DND-41 (cell line): Measurements from ENCODE around the gene GALNT12.

Experiments used
- ATAC-seq: fragments of 200-7000 bp; cut with Tn5 transposase; 3 replicates; pipeline ENCODE4 v1.9.1; 2021; ENCODE audit warnings: low read depth; ENCODE audit not compliant: insufficient read depth
- DNase-seq: peaks from one replicate; pipeline ENCODE4 v3.0.0-alpha.2; 2020
- H2AFZ ChIP-seq: 2 replicates; pipeline ENCODE4 v1.6.0; 2012; ENCODE audit warnings: low read depth, low read length
- H3K27ac ChIP-seq: 2 replicates; pipeline ENCODE4 v1.5.1; 2012; ENCODE audit warnings: low read length, inconsistent platforms
- H3K27me3 ChIP-seq: fragments of 200-600 bp; sonication (generic); 2 replicates; pipeline ENCODE4 v1.6.0; 2012; ENCODE audit warnings: low read length, mild to moderate bottlenecking, inconsistent platforms; ENCODE audit not compliant: insufficient read depth, poor library complexity
- H3K36me3 ChIP-seq: 2 replicates; pipeline ENCODE4 v1.5.1; 2012; ENCODE audit warnings: low read length, inconsistent platforms; ENCODE audit not compliant: insufficient read depth
- H3K4me1 ChIP-seq: 2 replicates; pipeline ENCODE4 v1.5.1; 2012; ENCODE audit warnings: mild to moderate bottlenecking, low read length; ENCODE audit not compliant: insufficient read depth
- H3K4me2 ChIP-seq: 2 replicates; pipeline ENCODE4 v1.6.0; 2012; ENCODE audit warnings: mild to moderate bottlenecking, moderate library complexity, low read length, inconsistent platforms; ENCODE audit not compliant: insufficient read depth
- H3K4me3 ChIP-seq, 2 experiments: fragments of 200-600 bp in 1 of 2; shearing (Covaris generic) in 1 of 2; 2 replicates each; pipeline ENCODE4 v1.5.1; 2012 to 2016; ENCODE audit warnings: inconsistent platforms in 2 of 2, low read length in 2 of 2, mild to moderate bottlenecking in 2 of 2, low read depth in 1 of 2, moderate library complexity in 1 of 2
- H3K79me2 ChIP-seq: 2 replicates; pipeline ENCODE4 v1.6.0; 2012; ENCODE audit warnings: low read length, inconsistent platforms; ENCODE audit not compliant: insufficient read depth
- H3K9ac ChIP-seq: 2 replicates; pipeline ENCODE4 v1.6.0; 2012; ENCODE audit warnings: low read depth, mild to moderate bottlenecking, inconsistent platforms, low read length, moderate library complexity
- H3K9me3 ChIP-seq: 2 replicates; pipeline ENCODE4 v1.5.1; 2012; ENCODE audit warnings: low read length, moderate library complexity, mild to moderate bottlenecking, inconsistent platforms; ENCODE audit not compliant: insufficient read depth, severe bottlenecking
- H4K20me1 ChIP-seq: 2 replicates; pipeline ENCODE4 v1.6.0; 2012; ENCODE audit warnings: low read length; ENCODE audit not compliant: insufficient read depth
- EZH2 ChIP-seq: IDR thresholded peaks from 3 replicates; pipeline ENCODE4 v1.6.1; 2012; ENCODE audit warnings: borderline replicate concordance, low read depth, mild to moderate bottlenecking, moderate library complexity, low read length, inconsistent platforms; ENCODE audit not compliant: severe bottlenecking
- TF ChIP-seq, protein P1 (sequence below): IDR thresholded peaks from 2 replicates; pipeline ENCODE4 v1.5.1; 2012; ENCODE audit warnings: borderline replicate concordance, low read length, moderate library complexity, mild to moderate bottlenecking; ENCODE audit not compliant: poor library complexity, severe bottlenecking; ENCODE audit errors: extremely low read depth

The GALNT12 gene

DNA sequence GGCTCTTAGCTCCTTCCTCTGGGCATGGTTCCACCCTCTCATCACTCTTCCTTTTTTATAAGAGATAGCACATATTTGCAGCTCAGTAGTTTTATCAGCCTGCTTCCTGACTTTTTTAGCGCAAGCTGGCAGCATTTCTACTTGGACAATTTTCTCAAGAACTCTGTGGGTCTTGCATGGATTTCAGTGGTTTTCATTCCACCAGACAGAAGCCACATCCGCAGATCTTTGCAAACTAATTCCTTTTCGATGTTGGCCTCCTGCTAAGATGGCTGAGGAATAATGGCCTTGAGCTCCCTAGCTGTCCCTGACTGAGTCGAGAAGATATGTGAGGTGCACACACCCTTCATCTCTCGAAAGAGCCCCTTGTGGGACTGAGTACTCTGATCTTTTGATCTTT lies 49.5 kb downstream of the GALNT12 start:
- Histone ChIP-seq H3K27ac (no peak overlapping the region), H3K36me3 (no peaks in the 10 kb centered on the region), H2AFZ (no peak overlapping the region), H3K9me3 (no peaks in the 10 kb centered on the region), H3K27me3 (no peaks in the 10 kb centered on the region), H3K79me2 (no peaks in the 10 kb centered on the region), H3K4me1 (no peaks in the 10 kb centered on the region), H3K4me3 (no peak overlapping the region), H3K4me2 (no peak overlapping the region), H4K20me1 (no peaks in the 10 kb centered on the region), H3K9ac (no peak overlapping the region)
- DNase-seq (no peak), ATAC-seq (no peak)
- TF ChIP-seq, protein P1, sequence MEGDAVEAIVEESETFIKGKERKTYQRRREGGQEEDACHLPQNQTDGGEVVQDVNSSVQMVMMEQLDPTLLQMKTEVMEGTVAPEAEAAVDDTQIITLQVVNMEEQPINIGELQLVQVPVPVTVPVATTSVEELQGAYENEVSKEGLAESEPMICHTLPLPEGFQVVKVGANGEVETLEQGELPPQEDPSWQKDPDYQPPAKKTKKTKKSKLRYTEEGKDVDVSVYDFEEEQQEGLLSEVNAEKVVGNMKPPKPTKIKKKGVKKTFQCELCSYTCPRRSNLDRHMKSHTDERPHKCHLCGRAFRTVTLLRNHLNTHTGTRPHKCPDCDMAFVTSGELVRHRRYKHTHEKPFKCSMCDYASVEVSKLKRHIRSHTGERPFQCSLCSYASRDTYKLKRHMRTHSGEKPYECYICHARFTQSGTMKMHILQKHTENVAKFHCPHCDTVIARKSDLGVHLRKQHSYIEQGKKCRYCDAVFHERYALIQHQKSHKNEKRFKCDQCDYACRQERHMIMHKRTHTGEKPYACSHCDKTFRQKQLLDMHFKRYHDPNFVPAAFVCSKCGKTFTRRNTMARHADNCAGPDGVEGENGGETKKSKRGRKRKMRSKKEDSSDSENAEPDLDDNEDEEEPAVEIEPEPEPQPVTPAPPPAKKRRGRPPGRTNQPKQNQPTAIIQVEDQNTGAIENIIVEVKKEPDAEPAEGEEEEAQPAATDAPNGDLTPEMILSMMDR: no peak
- TF ChIP-seq EZH2: no peak

DNA sequence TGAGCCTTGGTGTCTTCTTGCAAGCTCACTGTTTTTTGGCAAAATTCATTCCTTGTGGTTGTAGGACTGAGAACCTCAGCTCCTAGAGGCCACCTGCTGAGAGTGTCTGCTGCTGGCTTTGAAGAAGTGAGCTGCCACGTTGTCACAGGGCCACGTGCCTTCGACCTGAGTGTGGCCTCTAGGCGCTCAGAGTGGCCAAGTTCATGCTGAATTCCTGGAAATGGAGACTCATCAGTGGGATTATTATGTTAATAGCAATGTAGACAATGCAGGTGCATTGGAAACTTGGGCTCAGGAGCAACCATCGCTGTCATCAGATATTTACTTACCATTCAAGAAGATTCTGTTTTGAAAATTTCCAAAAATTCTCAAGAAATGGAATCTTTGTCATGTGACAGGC lies 52.5 kb downstream of the GALNT12 start:
- H3K4me1 ChIP-seq: no peaks in the 10 kb centered on the region
- ATAC-seq (no peak), DNase-seq (no peak)
- H3K27ac ChIP-seq: no peak overlapping the region
- H4K20me1 ChIP-seq: no peaks in the 10 kb centered on the region
- no peak overlapping the region for H3K9ac ChIP-seq
- no peaks in the 10 kb centered on the region for H3K36me3 ChIP-seq
- no peaks in the 10 kb centered on the region for H3K9me3 ChIP-seq
- H2AFZ ChIP-seq: no peak overlapping the region
- H3K4me2 ChIP-seq: no peak overlapping the region
- no peaks in the 10 kb centered on the region for H3K27me3 ChIP-seq
- no peak for TF ChIP-seq EZH2
- TF ChIP-seq, protein P1: no peak
- H3K4me3 ChIP-seq: no peak overlapping the region
- H3K79me2 ChIP-seq: no peaks in the 10 kb centered on the region

DNA sequence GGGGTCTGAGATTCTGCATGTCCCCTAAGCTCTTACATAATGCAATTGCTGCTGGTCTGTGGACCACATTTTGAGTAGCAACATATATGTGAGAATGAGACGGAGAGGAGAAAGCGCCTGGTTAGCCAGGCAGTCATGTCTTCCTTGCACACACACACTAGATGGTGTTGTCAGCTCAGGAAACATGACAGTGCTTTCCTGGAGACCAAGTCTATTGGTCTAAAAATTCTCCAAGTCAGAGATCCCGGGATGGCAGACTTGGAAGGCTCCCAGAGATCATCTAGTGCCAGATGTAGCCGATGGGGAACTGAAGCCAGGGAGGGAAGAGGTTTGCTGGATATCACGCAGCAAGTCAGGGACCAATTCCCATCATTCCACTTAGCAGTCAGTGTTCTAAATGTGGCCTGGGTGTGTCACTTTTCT lies 53.4 kb downstream of the GALNT12 start:
- no peak overlapping the region for H2AFZ ChIP-seq
- no peaks in the 10 kb centered on the region for H3K27me3 ChIP-seq
- no peaks in the 10 kb centered on the region for H3K4me1 ChIP-seq
- DNase-seq: no peak
- H3K4me2 ChIP-seq: no peak overlapping the region
- ATAC-seq: no peak
- no peak overlapping the region for H3K4me3 ChIP-seq
- H3K9ac ChIP-seq: no peak overlapping the region
- no peak overlapping the region for H3K27ac ChIP-seq
- no peak for TF ChIP-seq EZH2
- TF ChIP-seq, protein P1: no peak
- H3K36me3 ChIP-seq: no peaks in the 10 kb centered on the region
- H3K79me2 ChIP-seq: no peaks in the 10 kb centered on the region
- no peaks in the 10 kb centered on the region for H3K9me3 ChIP-seq
- H4K20me1 ChIP-seq: no peaks in the 10 kb centered on the region
